Neural cell (in vitro differentiated cells): ENCODE results near the gene MEGF6. TPM values are rescaled to one million over a fixed set of nuclear protein-coding genes. Genes with fewer than 3 reads are reported as not detected.

ENCODE experiments used
- H2AFZ ChIP-seq: fragments of 200-600, 300-800 bp; sonication (generic), shearing (Covaris generic); 2 replicates; pipeline ENCODE4 v1.6.0; 2014; ENCODE audit warnings: low read depth, mild to moderate bottlenecking, antibody characterized with exemption, low read length, moderate library complexity
- H3F3A ChIP-seq: fragments of 200-600 bp; shearing (Covaris generic); 2 replicates; pipeline ENCODE4 v1.6.1; 2016; ENCODE audit warnings: mild to moderate bottlenecking, moderate library complexity, mixed read lengths, antibody characterized with exemption, low read length; ENCODE audit not compliant: insufficient read depth, poor library complexity, severe bottlenecking
- H3K27ac ChIP-seq: fragments of 200-600, 300-800 bp; sonication (generic), shearing (Covaris generic); 2 replicates; pipeline ENCODE4 v1.5.1; 2014; ENCODE audit warnings: mild to moderate bottlenecking, low read length, moderate library complexity
- H3K27me3 ChIP-seq: fragments of 300-800, 200-600 bp; sonication (generic), shearing (Covaris generic); 2 replicates; pipeline ENCODE4 v1.6.0; 2014; ENCODE audit warnings: mild to moderate bottlenecking, low read depth, low read length, moderate library complexity; ENCODE audit not compliant: insufficient read depth
- H3K36me3 ChIP-seq: fragments of 300-800, 200-600 bp; sonication (generic), shearing (Covaris generic); 2 replicates; pipeline ENCODE4 v1.5.1; 2014; ENCODE audit warnings: mild to moderate bottlenecking, antibody characterized with exemption, low read length, moderate library complexity; ENCODE audit not compliant: insufficient read depth
- H3K4me2 ChIP-seq: fragments of 300-800, 200-600 bp; sonication (generic), shearing (Covaris generic); 2 replicates; pipeline ENCODE4 v1.6.0; 2014; ENCODE audit warnings: mild to moderate bottlenecking, low read length
- H3K4me3 ChIP-seq: fragments of 300-800, 200-600 bp; sonication (generic), shearing (Covaris generic); 2 replicates; pipeline ENCODE4 v1.5.1; 2014; ENCODE audit warnings: mild to moderate bottlenecking, low read length, moderate library complexity
- H3K79me2 ChIP-seq: fragments of 200-600 bp; shearing (Covaris generic); replicated peaks from 2 replicates; pipeline ENCODE4 v1.6.0; 2014; ENCODE audit warnings: mild to moderate bottlenecking, low read length, moderate library complexity; ENCODE audit not compliant: insufficient read depth
- H3K9ac ChIP-seq: fragments of 300-800, 200-600 bp; sonication (generic), shearing (Covaris generic); 2 replicates; pipeline ENCODE4 v1.6.1; 2016; ENCODE audit warnings: mild to moderate bottlenecking, low read length, mixed read lengths
- H3K9me2 ChIP-seq: fragments of 200-600 bp; shearing (Covaris generic); 2 replicates; pipeline ENCODE4 v1.6.1; 2016; ENCODE audit warnings: mild to moderate bottlenecking, low read length, mixed read lengths; ENCODE audit not compliant: insufficient read depth
- H3K9me3 ChIP-seq: fragments of 200-600, 300-800 bp; sonication (generic), shearing (Covaris generic); 2 replicates; pipeline ENCODE4 v1.6.1; 2016; ENCODE audit warnings: mild to moderate bottlenecking, mixed run types, low read length, moderate library complexity, mixed read lengths
- H4K20me1 ChIP-seq: fragments of 200-600 bp; shearing (Covaris generic); 2 replicates; pipeline ENCODE4 v1.6.1; 2016; ENCODE audit warnings: mild to moderate bottlenecking, mixed run types; ENCODE audit not compliant: insufficient read depth
- EP300 ChIP-seq: fragments of 450-650 bp; conservative IDR thresholded peaks from 2 replicates; pipeline ENCODE4 v1.6.1; 2014; ENCODE audit warnings: antibody characterized with exemption, mild to moderate bottlenecking, moderate library complexity; ENCODE audit not compliant: poor library complexity, severe bottlenecking
- EZH2 ChIP-seq: fragments of 200-600, 300-800 bp; shearing (Covaris generic), sonication (generic); IDR thresholded peaks from 2 replicates; pipeline ENCODE4 v1.6.1; 2014; ENCODE audit warnings: antibody characterized with exemption, low read length, borderline replicate concordance, mild to moderate bottlenecking; ENCODE audit not compliant: insufficient read depth, poor library complexity, severe bottlenecking
- MXI1 ChIP-seq: fragments of 450-650 bp; conservative IDR thresholded peaks from 2 replicates; pipeline ENCODE4 v1.6.1; 2014; ENCODE audit warnings: antibody characterized with exemption, mild to moderate bottlenecking; ENCODE audit not compliant: poor library complexity, severe bottlenecking
- POLR2AphosphoS5 ChIP-seq: IDR thresholded peaks from 2 replicates; pipeline ENCODE4 v1.6.1; 2012
- RAD21 ChIP-seq: fragments of 450-650 bp; conservative IDR thresholded peaks from 2 replicates; pipeline ENCODE4 v1.6.1; 2014; ENCODE audit warnings: antibody characterized with exemption, mild to moderate bottlenecking, moderate library complexity
- SMC3 ChIP-seq: fragments of 450-650 bp; conservative IDR thresholded peaks from 2 replicates; pipeline ENCODE4 v1.6.1; 2014; ENCODE audit warnings: antibody characterized with exemption, mild to moderate bottlenecking, moderate library complexity; ENCODE audit not compliant: poor library complexity
- TAF1 ChIP-seq: IDR thresholded peaks from 2 replicates; pipeline ENCODE4 v1.6.1; 2012; ENCODE audit warnings: low read depth
- polyA plus RNA-seq: library from polyadenylated mRNA; depleted of rRNA; stranded (reverse); fragments of >200 nt; gene quantifications from 2 replicates; pipeline ENCODE4 v1.2.3, GENCODE V29; 2014
- TF ChIP-seq, protein P1 (sequence below): fragments of 450-650 bp; IDR thresholded peaks from 2 replicates; pipeline ENCODE4 v1.5.1; 2014; ENCODE audit warnings: antibody characterized with exemption, mild to moderate bottlenecking, moderate library complexity; ENCODE audit not compliant: poor library complexity, severe bottlenecking
- TF ChIP-seq, protein P2 (sequence below): IDR thresholded peaks from 2 replicates; pipeline ENCODE4 v1.6.1; 2012; ENCODE audit warnings: borderline replicate concordance

The MEGF6 gene
- polyA plus RNA-seq, 1 donor from 2014 or later, result 6.0 TPM

DNA sequence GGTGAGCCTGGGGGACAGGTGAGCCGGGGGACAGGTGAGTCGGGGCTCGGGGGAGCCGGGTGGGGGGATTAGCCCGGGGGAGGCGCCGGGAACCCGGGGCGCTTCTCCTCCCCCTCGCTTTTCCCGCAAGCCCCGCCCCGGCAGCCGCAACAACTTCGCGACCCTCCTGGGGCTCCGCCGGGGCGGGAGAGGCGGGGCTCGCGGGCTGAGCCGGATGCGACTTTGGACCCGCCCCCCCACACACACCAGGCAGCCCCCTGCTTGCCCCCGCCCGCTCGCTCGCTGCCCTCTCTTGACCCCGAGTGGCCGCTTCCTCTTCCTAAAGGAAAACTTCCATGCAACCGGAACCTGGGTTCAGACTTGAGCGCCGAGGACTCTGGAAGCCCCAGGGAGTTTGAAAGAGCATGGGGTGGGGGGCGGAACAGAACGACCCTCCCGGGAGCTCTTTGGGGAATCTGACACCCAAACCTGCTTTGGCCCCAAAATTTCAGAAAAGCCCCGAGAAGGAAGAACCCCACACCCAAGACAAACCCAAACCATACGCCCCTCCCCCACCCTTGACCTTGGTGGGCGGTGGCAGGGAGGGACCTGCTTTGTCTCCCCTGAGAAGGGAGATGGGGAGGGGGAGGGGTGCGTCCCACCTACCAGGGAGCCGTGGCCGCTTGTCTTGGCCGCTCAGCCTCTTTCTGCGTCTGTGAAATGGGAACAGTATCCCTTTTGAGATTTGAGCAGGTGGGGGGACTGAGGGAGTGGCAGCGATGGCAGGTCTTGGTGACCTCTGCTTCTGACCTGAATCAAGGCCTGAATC, 156.3 kb downstream of the MEGF6 start:
- Histone ChIP-seq H3K9ac (peak overlapping the region; percentile 34), H3K79me2 (no peaks in the 10 kb centered on the region), H3K4me3 (peak overlapping the region; percentile 66), H2AFZ (no peak overlapping the region), H3K9me3 (no peaks in the 10 kb centered on the region), H3K27ac (no peak overlapping the region), H3K9me2 (no peaks in the 10 kb centered on the region), H3K4me2 (no peak overlapping the region), H3K36me3 (no peaks in the 10 kb centered on the region), H4K20me1 (no peaks in the 10 kb centered on the region), H3K27me3 (peaks cover 5% of the 10 kb centered on the region), H3F3A (no peaks in the 10 kb centered on the region)
- TF ChIP-seq MXI1 (no peak), POLR2AphosphoS5 (no peak), RAD21 (no peak), SMC3 (no peak), TAF1 (no peak), EP300 (no peak), EZH2 (no peak)
- TF ChIP-seq, protein P1, sequence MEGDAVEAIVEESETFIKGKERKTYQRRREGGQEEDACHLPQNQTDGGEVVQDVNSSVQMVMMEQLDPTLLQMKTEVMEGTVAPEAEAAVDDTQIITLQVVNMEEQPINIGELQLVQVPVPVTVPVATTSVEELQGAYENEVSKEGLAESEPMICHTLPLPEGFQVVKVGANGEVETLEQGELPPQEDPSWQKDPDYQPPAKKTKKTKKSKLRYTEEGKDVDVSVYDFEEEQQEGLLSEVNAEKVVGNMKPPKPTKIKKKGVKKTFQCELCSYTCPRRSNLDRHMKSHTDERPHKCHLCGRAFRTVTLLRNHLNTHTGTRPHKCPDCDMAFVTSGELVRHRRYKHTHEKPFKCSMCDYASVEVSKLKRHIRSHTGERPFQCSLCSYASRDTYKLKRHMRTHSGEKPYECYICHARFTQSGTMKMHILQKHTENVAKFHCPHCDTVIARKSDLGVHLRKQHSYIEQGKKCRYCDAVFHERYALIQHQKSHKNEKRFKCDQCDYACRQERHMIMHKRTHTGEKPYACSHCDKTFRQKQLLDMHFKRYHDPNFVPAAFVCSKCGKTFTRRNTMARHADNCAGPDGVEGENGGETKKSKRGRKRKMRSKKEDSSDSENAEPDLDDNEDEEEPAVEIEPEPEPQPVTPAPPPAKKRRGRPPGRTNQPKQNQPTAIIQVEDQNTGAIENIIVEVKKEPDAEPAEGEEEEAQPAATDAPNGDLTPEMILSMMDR, result no peak
- TF ChIP-seq, protein P2, sequence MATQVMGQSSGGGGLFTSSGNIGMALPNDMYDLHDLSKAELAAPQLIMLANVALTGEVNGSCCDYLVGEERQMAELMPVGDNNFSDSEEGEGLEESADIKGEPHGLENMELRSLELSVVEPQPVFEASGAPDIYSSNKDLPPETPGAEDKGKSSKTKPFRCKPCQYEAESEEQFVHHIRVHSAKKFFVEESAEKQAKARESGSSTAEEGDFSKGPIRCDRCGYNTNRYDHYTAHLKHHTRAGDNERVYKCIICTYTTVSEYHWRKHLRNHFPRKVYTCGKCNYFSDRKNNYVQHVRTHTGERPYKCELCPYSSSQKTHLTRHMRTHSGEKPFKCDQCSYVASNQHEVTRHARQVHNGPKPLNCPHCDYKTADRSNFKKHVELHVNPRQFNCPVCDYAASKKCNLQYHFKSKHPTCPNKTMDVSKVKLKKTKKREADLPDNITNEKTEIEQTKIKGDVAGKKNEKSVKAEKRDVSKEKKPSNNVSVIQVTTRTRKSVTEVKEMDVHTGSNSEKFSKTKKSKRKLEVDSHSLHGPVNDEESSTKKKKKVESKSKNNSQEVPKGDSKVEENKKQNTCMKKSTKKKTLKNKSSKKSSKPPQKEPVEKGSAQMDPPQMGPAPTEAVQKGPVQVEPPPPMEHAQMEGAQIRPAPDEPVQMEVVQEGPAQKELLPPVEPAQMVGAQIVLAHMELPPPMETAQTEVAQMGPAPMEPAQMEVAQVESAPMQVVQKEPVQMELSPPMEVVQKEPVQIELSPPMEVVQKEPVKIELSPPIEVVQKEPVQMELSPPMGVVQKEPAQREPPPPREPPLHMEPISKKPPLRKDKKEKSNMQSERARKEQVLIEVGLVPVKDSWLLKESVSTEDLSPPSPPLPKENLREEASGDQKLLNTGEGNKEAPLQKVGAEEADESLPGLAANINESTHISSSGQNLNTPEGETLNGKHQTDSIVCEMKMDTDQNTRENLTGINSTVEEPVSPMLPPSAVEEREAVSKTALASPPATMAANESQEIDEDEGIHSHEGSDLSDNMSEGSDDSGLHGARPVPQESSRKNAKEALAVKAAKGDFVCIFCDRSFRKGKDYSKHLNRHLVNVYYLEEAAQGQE, result no peak

DNA sequence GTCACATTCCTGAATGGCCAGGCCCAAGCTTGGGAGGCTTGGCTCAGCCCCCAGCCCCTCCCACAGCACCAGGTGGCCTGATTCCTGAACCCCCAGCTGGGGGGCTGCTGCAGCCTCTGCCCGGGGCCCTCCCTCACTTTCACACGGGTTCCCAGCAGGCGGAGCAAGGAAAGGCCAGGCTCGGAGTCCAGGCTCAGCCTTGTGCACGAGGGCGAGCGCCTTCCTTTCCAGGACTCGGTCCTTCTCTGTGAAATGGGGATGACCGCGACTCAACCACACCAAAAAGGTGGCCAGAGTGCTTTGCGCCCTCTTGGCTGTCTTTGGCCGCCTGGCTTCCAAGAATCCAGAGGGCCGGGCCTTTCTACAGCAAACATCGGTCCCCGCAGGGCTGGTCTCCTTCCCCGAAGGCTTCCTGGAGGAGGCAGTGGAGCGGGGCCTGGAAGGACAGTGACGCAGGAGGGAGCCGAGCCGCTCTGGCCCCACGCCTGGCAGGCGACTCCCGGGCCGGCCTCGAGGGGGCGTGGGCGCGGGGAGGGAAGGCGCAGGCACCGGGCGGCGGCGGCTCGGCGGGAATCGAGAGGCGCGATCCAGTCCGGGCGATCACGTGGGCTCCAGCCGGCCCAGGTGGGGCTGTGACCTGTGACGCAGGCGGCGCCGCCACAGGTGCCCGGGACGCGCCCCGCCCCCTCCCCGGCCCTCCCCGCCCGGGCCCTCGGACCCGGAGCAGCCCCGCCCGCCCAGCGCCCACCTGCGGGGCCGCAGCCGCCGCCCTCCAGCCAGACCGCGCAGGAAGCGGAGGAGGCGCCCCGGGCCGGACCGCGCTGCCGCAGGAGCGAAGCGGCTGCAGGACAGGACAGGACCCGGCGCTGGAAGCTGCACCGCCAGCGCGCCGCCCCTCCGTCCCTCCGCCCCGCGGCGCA, 157.2 kb downstream of the MEGF6 start, which contains the start of gene ARHGEF16:
Gene ARHGEF16, plus strand, starts transcription at position 775 of the 920 bp plus-strand sequence. CDS start 8,420 bp downstream, outside the sequence.
- TF ChIP-seq, protein P1, result peak; percentile 65
- TF ChIP-seq RAD21, result no peak
- Histone ChIP-seq H3K4me2 (no peak within 1 kb of the TSS), H4K20me1 (no peaks in the 10 kb centered on the region)

More for the DNA sequence above, 157.2 kb downstream of the MEGF6 start, which contains the start of gene ARHGEF16:
- Histone ChIP-seq H3F3A (no peaks in the 10 kb centered on the region), H3K27me3 (peaks cover 5% of the 10 kb centered on the region), H3K36me3 (no peaks in the 10 kb centered on the region), H3K79me2 (no peaks in the 10 kb centered on the region), H3K9me2 (no peaks in the 10 kb centered on the region), H3K9ac (peak within 1 kb of the TSS; percentile 34), H3K9me3 (no peaks in the 10 kb centered on the region), H3K27ac (no peak within 1 kb of the TSS), H3K4me3 (peak within 1 kb of the TSS; percentile 66), H2AFZ (no peak within 1 kb of the TSS)
